BJ (cell line): ENCODE data around the gene LARP4. TPM values are rescaled to one million over a fixed set of nuclear protein-coding genes. Genes with fewer than 3 reads are reported as not detected.

Source experiments
- CTCF ChIA-PET: fragments of 350-600 bp; formaldehyde crosslinking; extraction: SDS; loops from one replicate; lab custom pipeline; 2021; ENCODE audit warnings: antibody characterized with exemption, inconsistent platforms; lab: Yijun Ruan, JAX
- POLR2A ChIA-PET: fragments of 300-600 bp; sonication (Branson Sonifier 250); formaldehyde crosslinking; extraction: SDS; loops from one replicate; lab custom pipeline; 2021; ENCODE audit warnings: antibody characterized with exemption; lab: Charles Lee
- DNase-seq: peaks from one replicate; pipeline ENCODE4 v3.0.0-alpha.2; 2011; ENCODE audit warnings: low read depth
- H3K27me3 ChIP-seq: 2 replicates; pipeline ENCODE4 v1.6.0; 2011; ENCODE audit warnings: low read length; ENCODE audit not compliant: control insufficient read depth, insufficient read depth
- H3K36me3 ChIP-seq: 2 replicates; pipeline ENCODE4 v1.5.1; 2011; ENCODE audit warnings: low read length; ENCODE audit not compliant: control insufficient read depth, insufficient read depth
- H3K4me3 ChIP-seq: 2 replicates; pipeline ENCODE4 v1.5.1; 2011; ENCODE audit warnings: low read depth, mild to moderate bottlenecking, control low read depth, low read length
- polyA plus RNA-seq: library from polyadenylated mRNA; depleted of rRNA; stranded (reverse); fragments of >200 nt; gene quantifications from 2 replicates; pipeline ENCODE4 v1.2.3, GENCODE V29; 2011
- TF ChIP-seq, protein P1 (sequence below): IDR thresholded peaks from 2 replicates; pipeline ENCODE4 v1.5.1; 2011; ENCODE audit warnings: low read depth, mild to moderate bottlenecking, control low read depth, inconsistent platforms, low read length, moderate library complexity; ENCODE audit not compliant: insufficient read depth

LARP4 gene
- polyA plus RNA-seq, 1 experiment = 10.1 TPM

DNA sequence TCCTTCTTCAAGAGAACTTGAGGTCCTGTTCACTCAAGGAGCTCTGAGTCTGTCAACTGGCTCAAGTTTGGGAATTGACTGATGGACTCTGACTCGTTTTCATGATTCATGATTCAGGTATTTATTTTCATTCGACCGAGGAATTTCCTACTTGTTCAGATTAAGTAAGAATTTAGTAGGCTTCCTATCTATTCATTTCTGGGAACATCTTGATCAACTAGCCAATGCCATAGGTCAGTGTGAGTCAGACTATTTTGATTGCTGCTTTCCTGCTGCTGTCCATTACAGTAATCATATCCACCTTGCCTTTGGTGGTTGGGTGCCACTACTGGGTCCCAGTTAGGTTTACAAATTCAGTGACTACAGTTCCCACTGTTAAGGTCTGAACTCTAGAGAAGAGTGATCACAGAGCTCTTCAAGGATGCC, 10.4 kb upstream of the LARP4 start:
- peak; percentile 89 for DNase-seq
- H3K4me3 ChIP-seq = no peak overlapping the region
- CTCF ChIA-PET = interaction anchor here (0.9 to 1.1 kb wide), 2 partner anchors 14 to 316 kb away, joined by 3 read pairs; no protein-coding TSS in a partner anchor
- no peaks in the 10 kb centered on the region for H3K36me3 ChIP-seq
- TF ChIP-seq, protein P1, sequence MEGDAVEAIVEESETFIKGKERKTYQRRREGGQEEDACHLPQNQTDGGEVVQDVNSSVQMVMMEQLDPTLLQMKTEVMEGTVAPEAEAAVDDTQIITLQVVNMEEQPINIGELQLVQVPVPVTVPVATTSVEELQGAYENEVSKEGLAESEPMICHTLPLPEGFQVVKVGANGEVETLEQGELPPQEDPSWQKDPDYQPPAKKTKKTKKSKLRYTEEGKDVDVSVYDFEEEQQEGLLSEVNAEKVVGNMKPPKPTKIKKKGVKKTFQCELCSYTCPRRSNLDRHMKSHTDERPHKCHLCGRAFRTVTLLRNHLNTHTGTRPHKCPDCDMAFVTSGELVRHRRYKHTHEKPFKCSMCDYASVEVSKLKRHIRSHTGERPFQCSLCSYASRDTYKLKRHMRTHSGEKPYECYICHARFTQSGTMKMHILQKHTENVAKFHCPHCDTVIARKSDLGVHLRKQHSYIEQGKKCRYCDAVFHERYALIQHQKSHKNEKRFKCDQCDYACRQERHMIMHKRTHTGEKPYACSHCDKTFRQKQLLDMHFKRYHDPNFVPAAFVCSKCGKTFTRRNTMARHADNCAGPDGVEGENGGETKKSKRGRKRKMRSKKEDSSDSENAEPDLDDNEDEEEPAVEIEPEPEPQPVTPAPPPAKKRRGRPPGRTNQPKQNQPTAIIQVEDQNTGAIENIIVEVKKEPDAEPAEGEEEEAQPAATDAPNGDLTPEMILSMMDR = no peak
- H3K27me3 ChIP-seq = no peaks in the 10 kb centered on the region
- POLR2A ChIA-PET = interaction anchor here (0.6 kb wide), 1 partner anchor 29 kb away, joined by 3 read pairs; no protein-coding TSS in a partner anchor

DNA sequence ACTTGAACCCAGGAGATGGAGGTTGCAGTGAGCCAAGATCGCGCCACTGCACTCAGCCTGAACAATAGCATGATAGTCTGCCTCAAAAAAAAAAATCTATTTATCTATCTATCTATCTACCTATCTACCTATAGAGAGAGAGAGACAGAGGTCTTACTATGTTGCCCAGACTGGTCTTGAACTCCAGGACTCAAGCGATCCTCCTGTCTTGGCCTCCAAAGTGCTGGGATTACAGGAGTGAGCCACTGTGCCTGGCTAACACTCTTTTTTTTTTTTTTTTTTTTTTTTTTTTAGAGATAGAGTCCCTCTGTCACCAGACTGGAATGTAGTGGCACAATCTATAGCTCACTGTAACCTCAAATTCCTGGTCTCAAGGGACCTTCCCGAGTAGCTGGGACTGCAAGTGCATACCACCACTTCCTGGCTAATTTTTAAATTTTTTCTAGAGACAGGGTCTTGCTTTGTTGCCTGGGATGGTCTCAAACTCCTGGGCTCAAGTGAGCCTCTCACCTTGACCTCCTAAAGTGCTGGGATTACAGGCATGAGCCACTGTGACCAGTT, 6.1 kb upstream of the LARP4 start:
- no peak for DNase-seq
- POLR2A ChIA-PET = no interaction called here
- CTCF ChIA-PET = interaction anchor here (0.8 kb wide), 1 partner anchor 268 kb away, joined by 3 read pairs; no protein-coding TSS in a partner anchor
- Histone ChIP-seq H3K4me3 (no peak overlapping the region), H3K27me3 (no peaks in the 10 kb centered on the region), H3K36me3 (no peaks in the 10 kb centered on the region)
- TF ChIP-seq, protein P1 = no peak

DNA sequence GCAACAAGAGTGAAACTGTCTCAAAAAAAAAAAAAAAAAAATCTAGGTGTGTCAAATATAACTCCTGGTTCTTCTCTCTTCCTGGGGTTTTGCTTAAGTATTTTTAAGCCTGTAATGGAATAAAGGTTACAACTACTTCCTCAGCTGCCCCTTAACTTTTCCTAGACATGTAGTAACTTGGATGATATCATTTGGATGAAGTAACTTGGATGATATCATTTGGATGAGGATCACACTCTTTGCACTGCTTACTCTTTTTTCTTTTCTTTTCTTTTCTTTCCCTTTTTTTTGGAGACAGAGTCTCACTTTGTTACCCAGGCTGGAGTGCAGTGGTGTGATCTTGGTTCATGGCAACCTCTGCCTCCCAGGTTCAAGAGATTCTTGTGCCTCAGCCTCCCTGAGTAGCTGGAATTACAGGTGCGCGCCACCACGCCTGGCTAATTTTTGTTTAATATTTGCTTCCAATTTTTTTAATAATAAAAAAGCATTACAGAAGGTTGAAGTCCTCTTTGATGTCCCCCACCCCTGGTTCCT, 3.5 kb upstream of the LARP4 start:
- CTCF ChIA-PET = no interaction called here
- Histone ChIP-seq H3K4me3 (no peak overlapping the region), H3K27me3 (no peaks in the 10 kb centered on the region), H3K36me3 (no peaks in the 10 kb centered on the region)
- TF ChIP-seq, protein P1 = no peak
- DNase-seq = no peak
- POLR2A ChIA-PET = interaction anchor here (0.7 kb wide), 1 partner anchor 271 kb away, joined by 8 read pairs; no protein-coding TSS in a partner anchor

DNA sequence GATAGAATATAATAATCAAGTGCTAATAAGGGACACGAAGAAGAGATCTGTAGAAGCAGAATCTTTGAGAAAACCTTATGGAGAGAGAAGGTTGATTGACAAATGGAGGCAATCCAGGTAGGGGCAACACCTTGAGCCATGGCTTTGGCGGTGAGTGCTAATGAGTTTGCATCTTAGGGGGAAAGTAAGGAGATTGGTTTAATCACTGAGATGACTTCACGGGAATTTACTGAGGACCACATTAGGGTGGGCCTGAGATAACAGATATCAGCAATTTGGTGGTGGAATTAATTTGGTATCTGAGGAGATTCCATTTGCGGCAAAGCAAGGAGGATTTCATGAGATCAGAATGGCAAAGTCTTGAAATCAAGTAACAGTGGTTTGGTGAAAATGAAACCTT, 1.8 kb upstream of the LARP4 start:
- CTCF ChIA-PET = no interaction called here
- no peak for DNase-seq
- H3K4me3 ChIP-seq = no peak overlapping the region
- no peaks in the 10 kb centered on the region for H3K36me3 ChIP-seq
- POLR2A ChIA-PET = no interaction called here
- H3K27me3 ChIP-seq = no peaks in the 10 kb centered on the region
- TF ChIP-seq, protein P1 = no peak

DNA sequence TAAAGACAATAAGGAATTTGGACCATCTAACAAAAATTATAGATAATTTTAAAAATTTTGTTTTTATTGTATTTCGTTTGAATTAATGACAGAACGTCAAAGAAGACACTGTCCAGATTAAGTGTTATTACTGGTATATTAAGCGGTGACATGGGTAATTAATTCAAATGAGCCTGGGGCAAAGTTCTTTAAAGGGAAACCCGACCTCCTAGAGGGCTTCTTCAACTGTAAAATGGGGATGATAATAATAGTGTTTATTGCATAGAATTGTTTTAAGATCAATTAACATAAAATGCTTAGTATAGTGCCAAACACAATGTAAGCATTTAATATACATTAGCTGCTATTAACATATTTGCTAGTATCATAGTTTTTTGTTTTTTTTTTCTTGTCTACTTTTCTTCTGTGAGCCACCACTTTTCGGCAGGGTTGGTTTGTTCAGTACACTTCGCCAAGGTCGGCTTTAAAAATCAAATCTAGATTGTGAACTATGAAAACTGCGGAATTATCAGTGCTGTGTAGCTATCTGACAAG, 514 bp upstream of the LARP4 start:
- peak overlapping the region; percentile 76 for H3K4me3 ChIP-seq
- H3K27me3 ChIP-seq = no peaks in the 10 kb centered on the region
- ChIA-PET POLR2A (no interaction called here), CTCF (interaction anchor here (0.5 kb wide), 1 partner anchor 9 kb away, joined by 3 read pairs; no protein-coding TSS in a partner anchor)
- DNase-seq = no peak
- TF ChIP-seq, protein P1 = no peak
- H3K36me3 ChIP-seq = no peaks in the 10 kb centered on the region
